Tibial artery (tissue), 4 donors: ENCODE measurements around the gene RPRM.

Experiments used
- DNase-seq, 2 donors: peaks; one replicate each; pipeline ENCODE4 v3.0.0-alpha.2; 2019
- H3K27ac ChIP-seq, 2 donors: fragments of 200-600 bp; sonication (generic) in 1 of 2; 1 replicate in 1 of 2; 2 replicates in 1 of 2; pipeline ENCODE4 v1.5.1; 2018 to 2019; ENCODE audit warnings: mild to moderate bottlenecking in 1 of 2
- H3K27me3 ChIP-seq, 2 donors: fragments of 200-600 bp; sonication (generic) in 1 of 2; one replicate each; pipeline versions ENCODE4 v1.5.1 to v1.6.0; 2016 to 2019
- H3K36me3 ChIP-seq, 3 donors: fragments of 200-600 bp; sonication (generic) in 2 of 3; one replicate each; pipeline ENCODE4 v1.5.1; 2016 to 2019; ENCODE audit warnings: mild to moderate bottlenecking in 2 of 3
- H3K4me1 ChIP-seq, 4 donors: fragments of 200-600 bp; sonication (generic) in 2 of 4; 1 replicate in 3 of 4; 2 replicates in 1 of 4; pipeline ENCODE4 v1.5.1; 2016 to 2019
- H3K4me3 ChIP-seq, 2 donors: fragments of 200-600 bp; sonication (generic) in 1 of 2; 1 replicate in 1 of 2; 2 replicates in 1 of 2; pipeline ENCODE4 v1.5.1; 2018 to 2019; ENCODE audit warnings: mild to moderate bottlenecking in 2 of 2
- H3K9me3 ChIP-seq, 3 donors: fragments of 200-600 bp; sonication (generic) in 1 of 3; one replicate each; pipeline ENCODE4 v1.5.1; 2016 to 2019
- intact Hi-C: fragments of 100-400 bp; cut with DNase I; formaldehyde crosslinking; loops from one replicate; pipeline ENCODE4 v1.15.0; 2023; ENCODE audit warnings: low total_unique reads
- TF ChIP-seq, protein P1 (sequence below), 2 experiments: fragments of 200-600 bp in 1 of 2; fragments of 450-650 bp in 1 of 2; IDR thresholded peaks; one replicate each; pipeline ENCODE4 v1.5.1; 2017 to 2019; ENCODE audit warnings: antibody characterized with exemption in 2 of 2, mild to moderate bottlenecking in 1 of 2, moderate library complexity in 1 of 2

Gene RPRM

GRCh38 chr2:153431114-153431513 is 47.4 kb downstream of the RPRM start:
- no peak overlapping the region for H3K27ac ChIP-seq
- intact Hi-C loops: no loop called here
- H3K36me3 ChIP-seq: no peaks in the 10 kb centered on the region
- no peaks in the 10 kb centered on the region for H3K4me1 ChIP-seq
- TF ChIP-seq, protein P1, sequence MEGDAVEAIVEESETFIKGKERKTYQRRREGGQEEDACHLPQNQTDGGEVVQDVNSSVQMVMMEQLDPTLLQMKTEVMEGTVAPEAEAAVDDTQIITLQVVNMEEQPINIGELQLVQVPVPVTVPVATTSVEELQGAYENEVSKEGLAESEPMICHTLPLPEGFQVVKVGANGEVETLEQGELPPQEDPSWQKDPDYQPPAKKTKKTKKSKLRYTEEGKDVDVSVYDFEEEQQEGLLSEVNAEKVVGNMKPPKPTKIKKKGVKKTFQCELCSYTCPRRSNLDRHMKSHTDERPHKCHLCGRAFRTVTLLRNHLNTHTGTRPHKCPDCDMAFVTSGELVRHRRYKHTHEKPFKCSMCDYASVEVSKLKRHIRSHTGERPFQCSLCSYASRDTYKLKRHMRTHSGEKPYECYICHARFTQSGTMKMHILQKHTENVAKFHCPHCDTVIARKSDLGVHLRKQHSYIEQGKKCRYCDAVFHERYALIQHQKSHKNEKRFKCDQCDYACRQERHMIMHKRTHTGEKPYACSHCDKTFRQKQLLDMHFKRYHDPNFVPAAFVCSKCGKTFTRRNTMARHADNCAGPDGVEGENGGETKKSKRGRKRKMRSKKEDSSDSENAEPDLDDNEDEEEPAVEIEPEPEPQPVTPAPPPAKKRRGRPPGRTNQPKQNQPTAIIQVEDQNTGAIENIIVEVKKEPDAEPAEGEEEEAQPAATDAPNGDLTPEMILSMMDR (IDR thresholded peaks at IDR 0.05): no peak
- no peak for DNase-seq
- no peaks in the 10 kb centered on the region for H3K9me3 ChIP-seq
- H3K27me3 ChIP-seq: no peaks in the 10 kb centered on the region
- no peak overlapping the region for H3K4me3 ChIP-seq
